HG02981 (cell line): ENCODE data around the gene GTF2F1.
"Not testable (repeated sequence)": the region's sequence is repeated elsewhere in the genome, so short reads cannot be mapped to it uniquely, and the experiment has no call there.

ENCODE experiments used
- ATAC-seq: cut with Tn5 transposase; IDR thresholded peaks from one replicate; pipeline ENCODE4 v1.9.1; 2021; ENCODE audit warnings: mild to moderate bottlenecking, moderate library complexity; ENCODE audit not compliant: unreplicated experiment

GTF2F1 gene, protein sequence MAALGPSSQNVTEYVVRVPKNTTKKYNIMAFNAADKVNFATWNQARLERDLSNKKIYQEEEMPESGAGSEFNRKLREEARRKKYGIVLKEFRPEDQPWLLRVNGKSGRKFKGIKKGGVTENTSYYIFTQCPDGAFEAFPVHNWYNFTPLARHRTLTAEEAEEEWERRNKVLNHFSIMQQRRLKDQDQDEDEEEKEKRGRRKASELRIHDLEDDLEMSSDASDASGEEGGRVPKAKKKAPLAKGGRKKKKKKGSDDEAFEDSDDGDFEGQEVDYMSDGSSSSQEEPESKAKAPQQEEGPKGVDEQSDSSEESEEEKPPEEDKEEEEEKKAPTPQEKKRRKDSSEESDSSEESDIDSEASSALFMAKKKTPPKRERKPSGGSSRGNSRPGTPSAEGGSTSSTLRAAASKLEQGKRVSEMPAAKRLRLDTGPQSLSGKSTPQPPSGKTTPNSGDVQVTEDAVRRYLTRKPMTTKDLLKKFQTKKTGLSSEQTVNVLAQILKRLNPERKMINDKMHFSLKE

GRCh38 chr19:6393074-6393982 lies at the start of gene GTF2F1:
TSS of gene GTF2F1 (minus strand) at chr19:6393164. CDS start at chr19:6392995, 169 bp downstream.
- peak; percentile 77 for ATAC-seq

DNA sequence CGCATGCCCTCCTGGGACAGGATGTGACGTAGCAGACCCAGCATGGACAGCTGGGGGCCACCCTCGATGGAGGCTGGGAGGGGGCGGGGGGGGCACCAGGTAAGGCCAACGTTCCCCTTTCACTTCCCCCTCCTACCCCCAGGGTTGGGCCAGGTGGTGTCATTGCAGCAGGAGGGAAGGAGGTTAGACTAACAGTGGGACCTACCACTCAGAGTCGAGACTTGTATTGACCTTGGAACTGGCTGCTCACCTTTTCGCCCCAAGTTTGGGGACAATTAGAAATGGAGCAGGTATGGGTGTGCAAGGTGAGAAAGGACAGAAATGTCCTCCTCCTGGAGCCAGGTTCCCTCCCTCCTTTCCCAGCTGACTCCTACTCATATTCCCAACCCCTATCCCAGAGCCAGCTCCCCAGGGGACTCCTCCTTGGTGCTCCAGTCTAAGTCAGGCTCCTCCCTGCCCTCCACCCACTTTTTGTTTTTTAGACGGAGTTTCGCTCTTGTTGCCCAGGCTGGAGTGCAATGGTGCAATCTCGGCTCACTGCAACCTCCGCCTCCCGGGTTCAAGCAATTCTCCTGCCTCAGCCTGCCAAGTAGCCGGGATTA lies 49.2 kb upstream of the GTF2F1 start:
- no peak for ATAC-seq

DNA sequence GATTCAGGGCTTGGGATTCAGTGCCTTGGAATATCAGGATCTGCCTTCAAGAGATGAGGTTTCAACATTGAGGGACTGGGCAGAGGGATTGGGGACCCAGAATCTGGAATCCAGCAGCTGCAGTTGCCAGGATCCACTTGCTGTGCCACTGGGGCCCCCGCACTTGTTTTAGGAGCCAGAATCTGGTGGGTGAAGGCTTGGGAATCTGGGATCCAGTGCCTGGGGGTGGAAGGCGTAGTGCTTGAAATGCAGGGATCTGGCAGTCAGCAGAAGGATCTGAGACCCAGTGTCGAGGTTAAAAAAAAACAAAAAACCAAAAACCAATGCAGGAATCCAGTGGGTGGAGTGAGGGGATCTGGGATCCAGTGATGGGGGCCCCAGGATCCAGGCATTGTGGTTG lies 47.9 kb upstream of the GTF2F1 start:
- no peak for ATAC-seq

DNA sequence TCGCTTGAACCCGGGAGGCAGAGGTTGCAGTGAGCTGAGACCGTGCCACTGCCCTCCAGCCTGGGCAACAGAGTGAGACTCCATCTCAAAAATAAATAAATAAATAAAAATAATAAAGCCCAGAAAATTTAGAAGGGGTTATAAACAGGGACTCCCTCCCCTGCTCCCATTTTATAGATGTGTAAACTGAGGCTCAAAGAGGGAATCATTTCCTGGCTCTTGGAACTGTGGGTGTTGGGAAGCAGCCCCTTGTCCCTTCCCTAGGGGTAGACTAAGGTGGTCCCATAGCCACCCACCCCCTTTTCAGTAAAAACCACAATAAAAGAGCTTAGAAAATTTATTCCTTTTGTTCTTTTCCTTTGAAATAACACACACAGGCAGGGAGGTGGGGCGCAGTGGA lies 46.8 kb upstream of the GTF2F1 start:
- no peak for ATAC-seq

GRCh38 chr19:6433663-6434062 lies 40.7 kb upstream of the GTF2F1 start, which contains the start of gene SLC25A41:
TSS of gene SLC25A41 (minus strand) at chr19:6433763. CDS start at chr19:6433693, 70 bp downstream.
- no peak for ATAC-seq

- ATAC-seq, result no peak
Observed at GRCh38 chr19:6433165-6433564, 40.2 kb upstream of the GTF2F1 start.

DNA sequence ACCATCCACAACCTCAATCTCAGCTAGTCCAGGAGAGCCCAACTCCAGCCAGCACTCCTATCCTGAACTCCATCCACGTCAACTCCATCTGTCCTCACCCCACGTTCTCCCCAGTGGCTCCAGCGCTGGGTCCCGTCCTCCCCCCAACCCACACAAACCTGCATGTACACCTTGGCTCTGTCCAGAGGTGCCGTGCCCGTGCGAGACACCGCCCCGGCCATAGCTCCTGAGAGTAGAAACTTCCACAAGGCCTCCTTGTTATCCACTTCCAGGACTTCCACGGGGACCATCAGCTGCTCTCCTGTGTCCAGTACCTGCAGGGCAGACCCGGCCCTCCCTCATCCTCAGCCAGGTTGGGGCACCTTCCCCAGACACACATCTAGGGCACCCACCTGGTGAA lies 38.9 kb upstream of the GTF2F1 start:
- ATAC-seq, result no peak

DNA sequence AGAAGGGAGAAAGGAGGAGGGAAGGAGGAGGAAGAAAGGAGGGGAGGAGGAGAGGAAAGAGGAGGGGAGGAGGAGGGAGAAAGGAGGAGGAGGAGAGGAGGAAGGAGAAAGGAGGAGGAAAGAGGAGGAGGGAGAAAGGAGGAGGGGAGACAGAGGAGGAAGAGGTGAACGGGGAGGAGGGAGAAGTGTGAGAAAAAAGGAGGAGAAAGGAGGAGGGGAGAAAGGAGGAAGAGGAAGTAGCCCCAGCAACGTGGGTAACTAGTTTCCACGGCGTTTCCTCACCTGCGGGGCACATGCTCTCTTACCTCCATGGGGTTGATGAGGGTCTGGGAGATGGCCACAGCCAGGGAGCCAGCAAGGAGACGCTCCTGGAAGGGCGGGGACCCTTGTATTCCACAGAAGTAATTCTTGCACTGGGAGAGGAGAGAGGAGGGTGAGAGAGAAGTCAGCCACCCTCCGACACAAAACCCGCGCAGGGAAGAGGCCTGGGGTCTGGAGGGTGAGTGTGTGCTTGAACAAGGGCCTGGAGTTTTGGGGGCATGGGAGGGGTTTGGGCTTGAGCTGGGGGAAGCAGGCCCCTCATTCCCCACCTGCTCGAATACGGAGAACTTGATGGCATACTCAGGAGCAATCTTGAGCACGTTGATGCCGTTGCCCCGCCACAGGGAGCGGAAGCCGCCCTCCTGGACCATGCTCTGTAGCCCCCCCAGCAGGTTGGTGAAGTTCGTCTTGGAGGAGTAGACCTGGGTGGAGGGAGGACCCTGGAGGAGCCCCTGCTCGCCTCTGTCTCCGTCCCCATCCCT lies 36.7 kb upstream of the GTF2F1 start:
- ATAC-seq, result no peak

DNA sequence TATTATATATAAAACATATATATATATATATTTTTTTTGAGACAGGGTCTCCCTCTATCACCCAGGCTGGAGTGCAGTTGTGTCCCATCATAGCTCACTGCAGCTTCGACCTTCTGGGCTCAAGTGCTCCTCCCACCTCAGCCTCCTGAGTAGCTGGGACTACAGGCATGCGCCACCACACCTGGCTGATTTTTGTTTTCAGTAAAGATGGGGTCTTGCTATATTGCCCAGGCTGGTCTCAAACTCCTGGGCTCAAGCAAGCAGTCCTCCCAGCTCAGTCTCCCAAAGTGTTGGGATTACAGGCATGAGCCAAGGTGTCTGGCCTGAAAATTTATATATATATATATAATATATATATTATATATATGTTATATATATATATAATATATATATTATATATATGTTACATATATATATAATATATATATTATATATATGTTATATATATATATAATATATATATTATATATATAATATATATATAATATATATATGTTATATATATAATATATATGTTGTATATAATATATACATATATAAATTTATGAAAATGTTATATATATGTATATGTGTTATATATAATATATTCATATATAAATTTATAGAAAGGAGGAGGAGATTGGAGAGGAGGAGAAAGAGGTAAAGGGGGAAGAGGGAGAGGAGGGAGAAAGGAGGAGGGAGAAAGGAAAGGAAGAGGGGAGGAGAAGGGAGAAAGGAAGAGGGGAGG lies 35.9 kb upstream of the GTF2F1 start:
- ATAC-seq, result not testable (repeated sequence)

- no peak for ATAC-seq
Observed at GRCh38 chr19:6427131-6427530, 34.2 kb upstream of the GTF2F1 start.

DNA sequence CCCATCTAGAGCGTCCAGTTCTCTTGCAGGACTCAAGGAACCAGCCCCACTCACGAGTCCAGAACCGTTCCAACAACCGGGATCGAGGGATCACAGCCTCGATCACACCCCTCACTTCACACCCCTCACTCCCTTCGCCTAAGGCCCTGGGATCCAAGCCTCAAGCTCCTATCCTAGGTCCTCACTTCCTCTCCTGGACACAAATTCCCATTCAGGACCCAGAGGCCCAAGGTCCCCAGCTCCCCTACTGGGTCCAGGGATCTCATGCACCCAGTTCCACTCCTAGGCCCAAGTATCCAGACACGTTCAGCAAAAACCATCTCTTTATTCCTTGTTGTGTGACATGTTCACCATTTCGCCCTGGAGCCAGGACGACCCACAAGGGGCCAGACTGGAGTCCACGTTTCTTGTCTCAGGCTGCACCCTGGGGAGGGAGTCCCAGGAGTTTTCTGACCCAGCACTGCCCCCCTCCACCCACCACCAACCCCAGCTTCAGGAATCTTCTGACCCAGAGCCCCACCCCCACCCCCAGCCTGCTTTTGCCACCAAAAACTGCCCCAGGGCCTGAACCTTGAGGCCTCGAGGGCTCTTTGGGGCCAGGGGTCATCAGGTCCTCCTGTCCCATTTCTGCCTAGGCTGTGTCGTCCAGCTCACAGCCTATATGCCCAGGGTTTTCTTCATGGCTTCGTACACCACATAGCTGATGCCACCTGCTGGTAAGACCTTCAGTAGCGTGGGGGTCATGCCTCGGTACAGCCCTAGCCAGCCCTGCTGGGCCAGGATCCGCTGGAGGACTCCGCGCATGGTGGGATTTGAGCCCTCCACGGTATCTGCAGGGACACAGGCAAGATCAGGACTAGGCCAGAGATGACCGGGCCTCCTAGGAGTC lies 33.0 kb upstream of the GTF2F1 start:
- ATAC-seq, result no peak

DNA sequence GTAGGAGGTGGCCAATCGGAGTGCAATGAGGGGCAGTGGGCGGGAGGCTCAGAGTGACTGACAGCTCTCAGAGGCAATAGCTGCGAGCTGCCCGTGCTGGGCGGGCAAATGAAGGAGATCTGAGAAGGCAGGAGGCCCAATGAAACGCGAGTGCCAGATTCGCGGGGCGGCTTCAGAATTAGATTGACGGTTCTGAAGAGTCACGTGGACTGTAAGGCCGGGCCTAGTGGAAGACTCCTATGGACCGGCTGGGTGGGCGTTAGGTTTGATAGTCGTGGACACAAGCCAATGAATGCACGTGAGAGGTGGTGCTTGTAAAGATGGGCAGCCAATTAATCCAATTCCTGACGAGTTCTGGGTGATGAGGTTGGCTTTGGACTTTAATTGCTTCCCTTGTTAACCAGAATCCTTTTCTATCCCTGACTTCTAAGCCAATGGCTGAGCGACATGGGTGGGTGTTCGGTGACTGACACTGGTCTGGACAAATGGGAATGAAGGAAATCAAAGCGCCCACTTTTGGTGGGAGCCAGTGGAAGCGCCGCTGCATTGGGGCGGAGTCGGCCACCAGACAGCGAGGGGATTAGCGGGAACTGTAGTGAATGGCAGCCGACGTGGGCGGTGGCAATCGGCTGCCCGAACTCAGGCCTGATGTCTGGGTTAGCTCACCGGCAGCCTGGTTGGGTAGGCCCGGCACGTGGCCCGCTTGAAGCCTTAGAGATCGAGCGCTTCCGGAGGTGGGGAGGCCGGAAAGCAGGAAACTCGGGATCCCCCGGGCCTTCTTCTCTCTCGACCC lies 32.2 kb upstream of the GTF2F1 start:
- peak; percentile 86 for ATAC-seq

GRCh38 chr19:6424195-6424938 lies 31.4 kb upstream of the GTF2F1 start, which contains the start of gene KHSRP:
TSS of gene KHSRP (minus strand) at chr19:6424811. CDS start at chr19:6424701, 110 bp downstream.
- no peak for ATAC-seq

DNA sequence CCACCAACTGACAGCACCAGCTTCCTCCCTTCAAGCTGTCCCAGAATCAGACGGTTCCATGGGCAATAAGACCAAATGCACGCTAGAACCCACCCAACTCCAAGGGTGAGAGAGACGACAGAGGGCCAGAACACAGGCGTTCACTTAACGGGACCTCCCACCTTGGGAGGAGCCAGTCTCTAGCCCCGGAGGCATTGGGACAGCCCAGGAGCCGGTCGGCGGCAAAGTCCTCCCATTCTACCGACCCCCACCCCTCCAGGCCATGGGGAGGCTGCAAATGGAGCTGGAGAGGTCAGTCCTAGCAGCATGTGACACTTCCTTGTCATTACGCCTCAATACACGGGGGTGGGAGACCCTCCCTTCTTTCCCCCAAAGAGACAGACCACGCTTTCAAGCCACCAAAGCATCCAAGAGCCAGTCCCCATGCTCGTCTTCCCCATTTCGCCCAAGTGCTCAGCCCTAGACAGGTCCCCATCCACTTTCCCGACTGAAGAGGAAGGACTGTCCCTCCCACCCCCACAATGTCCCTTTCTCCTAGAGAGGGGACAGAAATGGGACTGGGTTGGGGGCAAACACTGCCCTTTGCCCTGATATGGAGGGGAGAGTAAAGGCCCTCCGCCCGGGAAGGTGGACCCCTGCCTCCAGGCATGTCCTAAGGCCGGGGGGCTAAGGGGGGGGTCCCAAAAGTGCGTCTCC lies 30.7 kb upstream of the GTF2F1 start:
- ATAC-seq, result no peak

- ATAC-seq, result no peak
Observed at GRCh38 chr19:6421075-6422014, 28.4 kb upstream of the GTF2F1 start.
